Measurements from ENCODE around the gene LAMA2. TPM values are rescaled to one million over a fixed set of nuclear protein-coding genes. Genes with fewer than 3 reads are reported as not detected.

Gene LAMA2
- total and polyA plus RNA-seq, 2 experiments from 2014 or later: 0.91 to 6.4 TPM

- TF ChIP-seq CTCF (conservative IDR thresholded peaks at IDR 0.05; ENCODE audit: low read depth in 2 of 2): no peak
Observed at GRCh38 chr6:129100164-129100563, 217.2 kb downstream of the LAMA2 start (continued).

GRCh38 chr6:129102741-129103140, 219.8 kb downstream of the LAMA2 start:
- H3K36me3 ChIP-seq (ENCODE audit: insufficient read depth): no peaks in the 10 kb centered on the region
- H2AFZ ChIP-seq: no peak overlapping the region
- Mint-ChIP-seq H3K4me3 (no peak overlapping the region), H3K27ac (no peak overlapping the region), H3K36me3 (ENCODE audit: low read depth) (no peaks in the 10 kb centered on the region), H3K4me1 (peaks cover 31% of the 10 kb centered on the region), H3K27me3 (ENCODE audit: insufficient read depth, low read depth, poor library complexity) (no peaks in the 10 kb centered on the region), H3K9me3 (no peaks in the 10 kb centered on the region)
- peaks cover 25% of the 10 kb centered on the region for H3K4me1 ChIP-seq (ENCODE audit: insufficient read depth)
- H3K27me3 ChIP-seq (ENCODE audit: insufficient read depth): no peaks in the 10 kb centered on the region
- H3K9me2 ChIP-seq (ENCODE audit: insufficient read depth): no peaks in the 10 kb centered on the region
- H3K79me2 ChIP-seq (replicated peaks; ENCODE audit: insufficient read depth): no peaks in the 10 kb centered on the region
- no peak overlapping the region for H3K4me3 ChIP-seq
- ATAC-seq (no peak), DNase-seq (ENCODE audit: low spot score) (no peak)
- H4K20me1 ChIP-seq (replicated peaks; ENCODE audit: insufficient read depth): no peaks in the 10 kb centered on the region
- H3F3A ChIP-seq (replicated peaks; ENCODE audit: low read depth): no peaks in the 10 kb centered on the region
- no peak overlapping the region for H3K27ac ChIP-seq (ENCODE audit: low read depth)
- no peak overlapping the region for H3K4me2 ChIP-seq
- TF ChIP-seq REST (IDR thresholded peaks at IDR 0.05; ENCODE audit: unreplicated experiment) (no peak), CTCF (conservative IDR thresholded peaks at IDR 0.05; ENCODE audit: low read depth in 2 of 2) (no peak), NANOG (IDR thresholded peaks at IDR 0.05; ENCODE audit: borderline replicate concordance) (no peak), CREB1 (CRISPR knock-in tag; IDR thresholded peaks at IDR 0.05; ENCODE audit: low read depth) (no peak), POLR2AphosphoS5 (IDR thresholded peaks at IDR 0.05; ENCODE audit: low read depth) (no peak), EZH2phosphoT487 (IDR thresholded peaks at IDR 0.05; ENCODE audit: unreplicated experiment) (no peak), ZNF331 (CRISPR knock-in tag; IDR thresholded peaks at IDR 0.05; ENCODE audit: low read depth) (no peak), JUNB (IDR thresholded peaks at IDR 0.05; ENCODE audit: unreplicated experiment) (no peak), ETS1 (IDR thresholded peaks at IDR 0.05) (no peak), EZH2 (IDR thresholded peaks at IDR 0.05; ENCODE audit: low read depth, unreplicated experiment) (no peak), STAT1 (IDR thresholded peaks at IDR 0.05; ENCODE audit: unreplicated experiment) (no peak), ZNF114 (CRISPR knock-in tag; IDR thresholded peaks at IDR 0.05) (no peak)
